SU-DHL-6 (cell line): ENCODE measurements around the gene KL.

Experiments
- H2AFZ ChIP-seq: fragments of 200-600 bp; sonication (generic); 2 replicates; pipeline ENCODE4 v1.6.1; 2014; ENCODE audit warnings: low read depth, mild to moderate bottlenecking, moderate library complexity, mixed read lengths, antibody characterized with exemption, low read length; ENCODE audit not compliant: severe bottlenecking
- H3F3A ChIP-seq: fragments of 200-600 bp; shearing (Covaris generic); 2 replicates; pipeline ENCODE4 v1.6.0; 2016; ENCODE audit warnings: antibody characterized with exemption, mild to moderate bottlenecking; ENCODE audit not compliant: insufficient read depth
- H3K27ac ChIP-seq: fragments of 200-600 bp; sonication (generic); 2 replicates; pipeline ENCODE4 v1.5.1; 2016; ENCODE audit warnings: low read depth, mild to moderate bottlenecking, low read length, moderate library complexity, mixed read lengths
- H3K27me3 ChIP-seq: fragments of 200-600 bp; sonication (generic), shearing (Covaris generic); 2 replicates; pipeline ENCODE4 v1.6.0; 2014; ENCODE audit warnings: mild to moderate bottlenecking, low read length
- H3K36me3 ChIP-seq: fragments of 200-600 bp; sonication (generic); 2 replicates; pipeline ENCODE4 v1.6.1; 2014; ENCODE audit warnings: mild to moderate bottlenecking, low read length, mixed read lengths
- H3K4me2 ChIP-seq: fragments of 300-600, 200-600 bp; shearing (Covaris generic), sonication (generic); 2 replicates; pipeline ENCODE4 v1.6.0; 2014; ENCODE audit warnings: low read length, low read depth, mild to moderate bottlenecking; ENCODE audit not compliant: poor library complexity, severe bottlenecking
- H3K4me3 ChIP-seq: fragments of 200-600 bp; sonication (generic); 2 replicates; pipeline ENCODE4 v1.5.1; 2014; ENCODE audit warnings: antibody characterized with exemption, low read length, mild to moderate bottlenecking, mixed read lengths; ENCODE audit not compliant: insufficient read depth, poor library complexity, severe bottlenecking
- H3K79me2 ChIP-seq: fragments of 200-600 bp; sonication (generic); 2 replicates; pipeline ENCODE4 v1.6.1; 2014; ENCODE audit warnings: mild to moderate bottlenecking, low read length, moderate library complexity; ENCODE audit not compliant: insufficient read depth
- H3K9ac ChIP-seq: fragments of 200-600 bp; sonication (generic); 2 replicates; pipeline ENCODE4 v1.7.0; 2014; ENCODE audit warnings: mild to moderate bottlenecking, low read length
- H3K9me2 ChIP-seq: fragments of 200-600 bp; sonication (generic); replicated peaks from 2 replicates; pipeline ENCODE4 v1.6.1; 2014; ENCODE audit warnings: low read length; ENCODE audit not compliant: insufficient read depth
- H3K9me3 ChIP-seq: fragments of 200-600 bp; sonication (generic); 2 replicates; pipeline ENCODE4 v1.6.1; 2014; ENCODE audit warnings: low read length, mixed read lengths; ENCODE audit not compliant: insufficient read depth
- H4K20me1 ChIP-seq: fragments of 200-600 bp; sonication (generic); 2 replicates; pipeline ENCODE4 v1.6.1; 2014; ENCODE audit warnings: low read depth, mild to moderate bottlenecking, antibody characterized with exemption, low read length, moderate library complexity, mixed read lengths
- EZH2phosphoT487 ChIP-seq: fragments of 200-600 bp; sonication (generic), shearing (Covaris generic); conservative IDR thresholded peaks from 2 replicates; pipeline ENCODE4 v1.6.1; 2018; ENCODE audit warnings: mild to moderate bottlenecking, antibody characterized with exemption, low read length, moderate library complexity, mixed read lengths
- TF ChIP-seq, protein P1 (sequence below): fragments of 200-600 bp; sonication (generic); IDR thresholded peaks from one replicate; pipeline ENCODE4 v1.5.1; 2017; ENCODE audit warnings: antibody characterized with exemption, mild to moderate bottlenecking, low read length, moderate library complexity; ENCODE audit not compliant: insufficient read depth, poor library complexity, severe bottlenecking

Gene KL

DNA sequence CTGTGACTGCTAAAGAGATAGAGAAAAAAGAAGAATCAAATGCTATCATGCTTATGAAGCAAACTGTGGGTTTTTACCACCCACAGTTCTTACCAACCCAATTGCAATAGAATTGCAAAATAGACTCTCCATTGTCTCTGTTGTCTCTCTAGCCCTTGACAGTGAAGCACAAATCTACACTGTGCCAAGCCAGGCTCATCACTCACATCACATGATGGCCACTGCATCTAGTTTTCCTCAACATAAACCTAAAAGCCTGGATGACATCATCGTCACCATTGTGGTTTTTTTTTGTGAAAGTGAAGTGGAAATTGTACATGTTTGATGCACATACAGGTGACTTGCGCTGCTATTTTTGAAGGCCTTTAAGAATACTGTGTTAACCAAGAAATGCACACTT is 56.1 kb downstream of the KL start:
- no peaks in the 10 kb centered on the region for H4K20me1 ChIP-seq
- no peaks in the 10 kb centered on the region for H3F3A ChIP-seq
- no peaks in the 10 kb centered on the region for H3K36me3 ChIP-seq
- TF ChIP-seq, protein P1, sequence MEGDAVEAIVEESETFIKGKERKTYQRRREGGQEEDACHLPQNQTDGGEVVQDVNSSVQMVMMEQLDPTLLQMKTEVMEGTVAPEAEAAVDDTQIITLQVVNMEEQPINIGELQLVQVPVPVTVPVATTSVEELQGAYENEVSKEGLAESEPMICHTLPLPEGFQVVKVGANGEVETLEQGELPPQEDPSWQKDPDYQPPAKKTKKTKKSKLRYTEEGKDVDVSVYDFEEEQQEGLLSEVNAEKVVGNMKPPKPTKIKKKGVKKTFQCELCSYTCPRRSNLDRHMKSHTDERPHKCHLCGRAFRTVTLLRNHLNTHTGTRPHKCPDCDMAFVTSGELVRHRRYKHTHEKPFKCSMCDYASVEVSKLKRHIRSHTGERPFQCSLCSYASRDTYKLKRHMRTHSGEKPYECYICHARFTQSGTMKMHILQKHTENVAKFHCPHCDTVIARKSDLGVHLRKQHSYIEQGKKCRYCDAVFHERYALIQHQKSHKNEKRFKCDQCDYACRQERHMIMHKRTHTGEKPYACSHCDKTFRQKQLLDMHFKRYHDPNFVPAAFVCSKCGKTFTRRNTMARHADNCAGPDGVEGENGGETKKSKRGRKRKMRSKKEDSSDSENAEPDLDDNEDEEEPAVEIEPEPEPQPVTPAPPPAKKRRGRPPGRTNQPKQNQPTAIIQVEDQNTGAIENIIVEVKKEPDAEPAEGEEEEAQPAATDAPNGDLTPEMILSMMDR, result no peak
- H3K4me3 ChIP-seq, result no peak overlapping the region
- H3K9me2 ChIP-seq, result no peaks in the 10 kb centered on the region
- no peak overlapping the region for H3K27ac ChIP-seq
- no peak overlapping the region for H3K9ac ChIP-seq
- H3K4me2 ChIP-seq, result no peak overlapping the region
- no peaks in the 10 kb centered on the region for H3K79me2 ChIP-seq
- H3K27me3 ChIP-seq, result no peaks in the 10 kb centered on the region
- no peak overlapping the region for H2AFZ ChIP-seq
- H3K9me3 ChIP-seq, result no peaks in the 10 kb centered on the region

GRCh38 chr13:33072759-33073158 is 56.5 kb downstream of the KL start:
- no peaks in the 10 kb centered on the region for H3K79me2 ChIP-seq
- no peaks in the 10 kb centered on the region for H3K27me3 ChIP-seq
- no peaks in the 10 kb centered on the region for H3K9me3 ChIP-seq
- TF ChIP-seq EZH2phosphoT487, result no peak
- TF ChIP-seq, protein P1, result no peak
- H3K36me3 ChIP-seq, result no peaks in the 10 kb centered on the region
- H3K27ac ChIP-seq, result no peak overlapping the region
- no peaks in the 10 kb centered on the region for H3F3A ChIP-seq
- no peaks in the 10 kb centered on the region for H4K20me1 ChIP-seq
- no peak overlapping the region for H2AFZ ChIP-seq
- no peaks in the 10 kb centered on the region for H3K9me2 ChIP-seq
- no peak overlapping the region for H3K4me3 ChIP-seq
- no peak overlapping the region for H3K4me2 ChIP-seq
- H3K9ac ChIP-seq, result no peak overlapping the region

DNA sequence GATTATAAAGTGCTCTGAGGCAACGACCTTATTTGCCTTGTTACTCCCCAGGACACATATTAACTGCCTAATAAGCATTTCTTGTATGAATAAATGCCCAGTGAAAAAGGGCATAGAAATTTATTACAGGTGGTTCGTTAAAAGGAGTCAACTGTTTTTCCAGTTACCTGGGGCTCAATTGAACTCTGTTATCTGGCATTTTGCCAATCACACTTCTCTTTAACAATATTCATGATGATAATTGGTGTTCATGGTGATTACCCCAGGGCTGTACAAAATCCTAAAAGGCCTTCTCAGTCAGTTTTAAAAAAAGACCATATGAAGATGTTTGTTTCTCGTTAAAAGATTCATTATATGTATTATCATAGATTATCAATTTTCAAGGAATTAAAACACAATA is 57.1 kb downstream of the KL start:
- Histone ChIP-seq H3K36me3 (no peaks in the 10 kb centered on the region), H4K20me1 (no peaks in the 10 kb centered on the region), H3K4me3 (no peak overlapping the region), H3K4me2 (no peak overlapping the region), H3K9ac (no peak overlapping the region), H3K9me3 (no peaks in the 10 kb centered on the region), H3K27me3 (no peaks in the 10 kb centered on the region), H2AFZ (no peak overlapping the region), H3K79me2 (no peaks in the 10 kb centered on the region), H3K9me2 (no peaks in the 10 kb centered on the region), H3F3A (no peaks in the 10 kb centered on the region), H3K27ac (no peak overlapping the region)
- no peak for TF ChIP-seq EZH2phosphoT487
- TF ChIP-seq, protein P1, result no peak
